Endodermal cell (in vitro differentiated cells): Measurements from ENCODE around the gene CEBPE. TPM values are rescaled to one million over a fixed set of nuclear protein-coding genes. Genes with fewer than 3 reads are reported as not detected.
A peak's percentile ranks its signal among the peaks of the same experiment; 100 is the strongest.

ENCODE experiments used
- DNase-seq: peaks from one replicate; pipeline ENCODE4 v3.0.0-alpha.2; 2017
- H3K27ac ChIP-seq: 2 replicates; pipeline ENCODE4 v1.5.1; 2013; ENCODE audit warnings: mild to moderate bottlenecking, low read depth, low read length, moderate library complexity
- H3K27me3 ChIP-seq: 2 replicates; pipeline ENCODE4 v1.6.1; 2013; ENCODE audit warnings: mild to moderate bottlenecking, low read length, moderate library complexity; ENCODE audit not compliant: insufficient read depth, control insufficient read depth, poor library complexity, severe bottlenecking
- H3K36me3 ChIP-seq: 2 replicates; pipeline ENCODE4 v1.7.0; 2013; ENCODE audit warnings: mild to moderate bottlenecking, low read length, moderate library complexity; ENCODE audit not compliant: control insufficient read depth, insufficient read depth
- H3K4me1 ChIP-seq: one replicate; pipeline ENCODE4 v1.7.0; 2013; ENCODE audit warnings: low read length; ENCODE audit not compliant: control insufficient read depth, insufficient read depth
- H3K4me3 ChIP-seq: 2 replicates; pipeline ENCODE4 v1.5.1; 2013; ENCODE audit warnings: mild to moderate bottlenecking, low read length, moderate library complexity
- H3K9ac ChIP-seq: 2 replicates; pipeline ENCODE4 v1.6.1; 2013; ENCODE audit warnings: mild to moderate bottlenecking, low read length, moderate library complexity; ENCODE audit not compliant: poor library complexity, severe bottlenecking; ENCODE audit errors: extremely low read depth
- H3K9me3 ChIP-seq: 2 replicates; pipeline ENCODE4 v1.6.1; 2013; ENCODE audit warnings: mild to moderate bottlenecking, low read length, moderate library complexity; ENCODE audit not compliant: control insufficient read depth
- H3K27ac Mint-ChIP-seq: 2 replicates; pipeline ENCODE4 v1.8.0; 2020; ENCODE audit warnings: mixed read lengths
- H3K27me3 Mint-ChIP-seq: 2 replicates; pipeline ENCODE4 v1.8.0; 2021; ENCODE audit warnings: mild to moderate bottlenecking, mixed read lengths; ENCODE audit not compliant: insufficient read depth
- H3K36me3 Mint-ChIP-seq: 2 replicates; pipeline ENCODE4 v1.8.0; 2020; ENCODE audit warnings: low read depth, mixed read lengths
- H3K4me1 Mint-ChIP-seq: 2 replicates; pipeline ENCODE4 v1.8.0; 2020; ENCODE audit warnings: mixed read lengths
- H3K4me3 Mint-ChIP-seq: 2 replicates; pipeline ENCODE4 v1.8.0; 2020; ENCODE audit warnings: mild to moderate bottlenecking, moderate library complexity, mixed read lengths
- H3K9me3 Mint-ChIP-seq: 2 replicates; pipeline ENCODE4 v1.8.0; 2020; ENCODE audit warnings: mild to moderate bottlenecking, mixed read lengths
- CTCF ChIP-seq: fragments of 200-600 bp; sonication (generic); conservative IDR thresholded peaks from 2 replicates; pipeline ENCODE4 v1.5.0; 2021; ENCODE audit warnings: antibody characterized with exemption, mild to moderate bottlenecking
- WGBS, 2 experiments: methylation state at CpG; one replicate each; pipeline versions ENCODE4 v1.1.5 to v1.1.7; 2013; ENCODE audit warnings: missing lambda C conversion rate in 2 of 2, mixed read lengths in 1 of 2; ENCODE audit not compliant: insufficient coverage in 1 of 2, insufficient read length in 1 of 2; 5-methylcytosine and 5-hydroxymethylcytosine counted together
- total RNA-seq, 2 donors: library from RNA; stranded (reverse); fragmentation: NEBNext Ultra II Directional in 1 of 2; extraction: Animal tissue kit (Norgen Biotek cat#: 25700) in 1 of 2; gene quantifications; 2 replicates in 1 of 2; 3 replicates in 1 of 2; pipeline ENCODE4 v1.2.1, GENCODE V29; 2021

CEBPE gene
- total RNA-seq, 2 donors from 2014 or later, result not detected

- peaks cover 61% of the 10 kb centered on the region for H3K36me3 ChIP-seq
- peak within 1 kb of the TSS; percentile 94 for H3K4me3 ChIP-seq
- peaks cover 48% of the 10 kb centered on the region for H3K36me3 Mint-ChIP-seq
- no peaks in the 10 kb centered on the region for H3K27me3 Mint-ChIP-seq
- peak within 1 kb of the TSS; percentile 80 for H3K27ac ChIP-seq
- H3K4me1 Mint-ChIP-seq, result peaks cover 36% of the 10 kb centered on the region
- no peaks in the 10 kb centered on the region for H3K27me3 ChIP-seq
- WGBS, 2 experiments, result 0% methylated on average over 25 to 46 of the region's 46 CpGs
- H3K27ac Mint-ChIP-seq, result no peak within 1 kb of the TSS
- H3K9ac ChIP-seq, result peak within 1 kb of the TSS; percentile 93
- H3K9me3 Mint-ChIP-seq, result no peaks in the 10 kb centered on the region
- peaks cover 3% of the 10 kb centered on the region for H3K4me1 ChIP-seq
- H3K4me3 Mint-ChIP-seq, result no peak within 1 kb of the TSS
- no peaks in the 10 kb centered on the region for H3K9me3 ChIP-seq
- no peak for TF ChIP-seq CTCF
- DNase-seq, result peak; percentile 100
These were observed 23.6 kb downstream of the CEBPE start, which contains the start of gene C14orf119 for GRCh38 chr14:23095196-23096108. Gene C14orf119, plus strand, starts transcription at chr14:23095505. Its CDS starts 2,154 bp downstream, at chr14:23097659.

GRCh38 chr14:23094666-23095195, 24.3 kb downstream of the CEBPE start, which contains the start of gene ACIN1:
Gene ACIN1, minus strand, starts transcription at chr14:23095136. Its CDS starts 24 bp downstream, at chr14:23095112.
- peak; percentile 94 for DNase-seq
- no peak for TF ChIP-seq CTCF
- peaks cover 55% of the 10 kb centered on the region for H3K36me3 Mint-ChIP-seq
- peaks cover 3% of the 10 kb centered on the region for H3K4me1 ChIP-seq
- peak within 1 kb of the TSS; percentile 94 for H3K4me3 ChIP-seq
- 0% methylated on average over 26 to 55 of the region's 55 CpGs for WGBS, 2 experiments
- peak within 1 kb of the TSS; percentile 93 for H3K9ac ChIP-seq
- peaks cover 68% of the 10 kb centered on the region for H3K36me3 ChIP-seq
- H3K4me3 Mint-ChIP-seq, result no peak within 1 kb of the TSS
- H3K27me3 Mint-ChIP-seq, result no peaks in the 10 kb centered on the region
- H3K27ac Mint-ChIP-seq, result no peak within 1 kb of the TSS
- no peaks in the 10 kb centered on the region for H3K9me3 ChIP-seq
- peaks cover 29% of the 10 kb centered on the region for H3K4me1 Mint-ChIP-seq
- H3K9me3 Mint-ChIP-seq, result no peaks in the 10 kb centered on the region
- H3K27me3 ChIP-seq, result no peaks in the 10 kb centered on the region
- peak within 1 kb of the TSS; percentile 80 for H3K27ac ChIP-seq

- H3K4me3 ChIP-seq, result peak overlapping the region; percentile 94
- no peaks in the 10 kb centered on the region for H3K27me3 ChIP-seq
- Mint-ChIP-seq H3K27ac (no peak overlapping the region), H3K4me3 (no peak overlapping the region), H3K4me1 (peaks cover 25% of the 10 kb centered on the region), H3K36me3 (peaks cover 59% of the 10 kb centered on the region), H3K27me3 (no peaks in the 10 kb centered on the region), H3K9me3 (no peaks in the 10 kb centered on the region)
- H3K27ac ChIP-seq, result no peak overlapping the region
- DNase-seq, result no peak
- H3K9me3 ChIP-seq, result no peaks in the 10 kb centered on the region
- peak overlapping the region; percentile 93 for H3K9ac ChIP-seq
- WGBS, 2 experiments, result 2 to 9% methylated on average over 6 to 14 of the region's 14 CpGs
- H3K36me3 ChIP-seq, result peaks cover 72% of the 10 kb centered on the region
- H3K4me1 ChIP-seq, result peaks cover 3% of the 10 kb centered on the region
- TF ChIP-seq CTCF, result peak; percentile 54
These were observed 24.9 kb downstream of the CEBPE start for GRCh38 chr14:23093991-23094665.
